Medulla oblongata (tissue), 1 donor: ENCODE data around the gene ZMYND8.
A peak's percentile ranks its signal among the peaks of the same experiment; 100 is the strongest.

ENCODE experiments used
- DNase-seq: peaks from one replicate; pipeline ENCODE4 v3.0.0-alpha.2; 2015; ENCODE audit errors: extremely low spot score

Gene ZMYND8

GRCh38 chr20:47332381-47333206 lies 23.9 kb downstream of the ZMYND8 start:
- no peak for DNase-seq

GRCh38 chr20:47330933-47331708 lies 25.4 kb downstream of the ZMYND8 start:
- DNase-seq, result no peak

DNA sequence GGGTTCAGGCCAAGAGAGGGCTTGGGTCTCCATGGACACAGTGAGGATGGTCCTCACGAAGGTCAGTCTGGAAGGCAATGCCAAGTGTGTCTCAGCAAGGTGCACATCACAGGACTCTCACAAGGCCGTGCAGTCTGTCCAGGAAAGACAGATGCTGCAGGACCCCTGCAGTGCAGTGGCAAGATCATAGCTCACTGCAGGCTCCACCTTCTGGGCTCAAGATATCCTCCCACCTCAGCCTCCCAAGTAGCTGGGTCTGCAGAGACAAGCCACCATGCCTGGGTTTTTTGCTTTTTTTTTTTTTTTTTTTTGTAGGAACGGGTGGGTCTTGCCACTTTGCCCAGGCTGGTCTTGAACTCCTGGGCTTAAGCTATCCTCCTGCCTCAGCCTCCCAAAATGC lies 26.4 kb downstream of the ZMYND8 start:
- no peak for DNase-seq

DNA sequence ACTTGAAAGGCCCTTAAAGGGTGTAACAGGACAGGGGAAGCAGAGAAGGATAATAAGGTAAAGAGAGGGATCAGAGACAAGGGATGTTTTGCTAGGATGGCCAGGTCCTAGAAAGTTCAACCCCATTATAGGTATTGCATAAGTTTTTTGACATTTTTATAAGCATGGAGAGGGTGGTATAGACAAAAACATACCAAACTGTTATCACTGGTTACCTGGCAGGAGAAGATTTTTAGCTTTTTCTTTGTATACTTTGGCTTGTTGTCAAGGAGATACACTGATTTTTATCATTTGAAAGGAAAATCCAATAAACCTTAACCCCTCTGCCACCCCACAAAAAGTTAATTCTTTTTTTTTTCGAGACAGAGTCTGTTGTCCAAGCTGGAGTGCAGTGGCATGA lies 28.4 kb downstream of the ZMYND8 start:
- no peak for DNase-seq

DNA sequence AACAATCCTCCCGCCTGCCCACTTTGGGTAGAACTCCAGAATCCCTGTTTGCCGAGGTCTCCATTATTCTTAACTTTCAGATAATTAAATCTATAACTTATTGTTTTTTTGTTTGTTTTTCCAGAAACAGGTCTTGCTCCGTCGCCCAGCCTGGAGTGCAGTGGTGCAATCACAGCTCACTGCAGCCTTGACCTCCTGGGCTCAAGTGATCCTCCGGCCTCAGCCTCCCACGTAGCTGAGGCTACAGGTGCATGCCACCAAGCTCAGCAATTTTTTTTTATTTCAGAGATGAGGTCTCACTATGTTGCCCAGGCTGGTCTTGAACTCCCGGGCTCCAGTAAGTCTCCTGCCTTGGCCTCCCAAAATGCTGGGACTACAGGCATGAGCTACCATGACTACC lies 28.8 kb downstream of the ZMYND8 start:
- DNase-seq, result no peak

DNA sequence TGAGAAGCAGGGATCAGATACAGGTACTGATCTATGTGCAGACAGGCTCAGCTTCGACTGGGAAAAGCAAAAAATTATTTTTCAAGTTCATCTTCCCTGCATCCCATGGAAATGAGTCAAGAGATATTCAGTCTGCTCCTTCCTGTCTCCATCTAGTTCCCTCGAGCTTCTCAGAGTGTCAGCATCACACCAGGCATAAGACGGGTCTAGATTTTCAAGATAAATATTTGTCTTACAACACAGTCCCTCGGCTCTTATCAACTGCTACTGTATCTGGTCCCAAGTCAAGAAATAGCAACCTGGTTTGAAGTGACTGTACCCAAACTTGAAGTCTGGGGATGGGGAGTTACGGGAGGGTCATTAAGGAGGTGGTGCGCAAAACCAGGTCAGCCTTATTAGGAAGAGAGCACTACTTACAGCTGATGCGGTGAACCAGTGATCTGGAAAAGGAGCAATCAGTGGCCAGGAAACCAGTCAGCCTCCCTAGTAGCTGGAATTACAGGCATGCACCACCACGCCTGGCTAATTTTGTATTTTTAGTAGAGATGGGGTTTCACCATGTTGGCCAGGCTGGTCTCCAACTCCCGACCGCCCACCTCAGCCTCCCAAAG lies 29.7 kb downstream of the ZMYND8 start:
- no peak for DNase-seq

DNA sequence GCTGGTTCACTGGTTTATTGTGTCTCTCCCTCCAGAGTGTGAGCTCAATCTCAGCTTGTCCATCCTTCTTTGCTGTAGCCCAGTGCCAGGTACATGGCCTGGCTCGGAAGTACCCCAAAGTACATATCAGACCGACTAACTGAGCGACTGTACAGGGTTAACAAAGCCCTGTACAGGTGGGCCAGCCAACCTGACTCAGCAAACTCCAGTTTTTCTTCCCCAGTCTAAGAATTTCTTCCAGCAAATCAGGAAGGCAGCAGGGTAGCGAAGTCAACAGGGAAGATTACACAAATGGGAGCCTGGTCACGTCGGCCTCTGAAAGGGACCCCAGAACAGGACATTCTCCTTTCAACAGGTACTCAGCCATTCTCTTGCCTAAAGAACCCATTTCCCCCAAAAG lies 31.3 kb downstream of the ZMYND8 start:
- no peak for DNase-seq

DNA sequence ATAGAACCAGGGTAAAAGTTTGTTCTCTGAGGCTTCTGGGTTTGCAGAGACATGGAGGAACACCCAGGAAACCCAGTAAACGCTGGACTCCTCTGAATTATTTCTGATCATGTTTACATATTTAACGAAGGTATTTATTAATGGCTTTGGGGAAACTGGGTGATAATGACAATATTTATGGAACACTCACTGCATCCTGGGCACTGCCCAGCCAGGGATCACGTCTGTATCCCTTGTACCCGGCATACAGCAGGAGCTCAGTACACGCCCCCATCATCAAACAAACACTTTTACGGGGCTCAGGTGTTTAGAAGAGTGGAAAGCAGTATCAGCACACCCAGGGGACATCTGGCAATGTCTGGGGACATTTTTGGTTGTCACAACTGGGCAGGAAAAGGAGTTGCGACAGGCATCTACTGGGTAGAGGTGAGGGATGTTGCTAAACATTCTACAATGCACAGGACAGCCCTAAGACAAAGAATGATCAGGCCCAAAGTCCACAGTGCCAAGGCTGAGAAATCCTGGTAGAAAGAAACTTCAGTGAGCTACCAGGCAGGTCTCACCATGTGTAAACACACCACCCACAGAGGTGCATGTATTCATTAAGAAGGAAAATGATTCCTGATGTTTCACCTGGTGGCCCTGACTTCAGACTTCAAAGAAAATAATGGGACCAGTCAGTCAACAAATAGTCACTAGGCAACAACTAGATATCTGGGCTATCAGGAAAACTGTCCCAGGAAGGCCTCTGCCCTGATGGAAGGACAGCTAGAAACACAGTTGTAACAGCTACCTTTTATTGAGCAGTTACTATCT lies 35.3 kb downstream of the ZMYND8 start:
- no peak for DNase-seq

GRCh38 chr20:47319517-47320252 lies 36.8 kb downstream of the ZMYND8 start:
- DNase-seq, result peak; percentile 89

DNA sequence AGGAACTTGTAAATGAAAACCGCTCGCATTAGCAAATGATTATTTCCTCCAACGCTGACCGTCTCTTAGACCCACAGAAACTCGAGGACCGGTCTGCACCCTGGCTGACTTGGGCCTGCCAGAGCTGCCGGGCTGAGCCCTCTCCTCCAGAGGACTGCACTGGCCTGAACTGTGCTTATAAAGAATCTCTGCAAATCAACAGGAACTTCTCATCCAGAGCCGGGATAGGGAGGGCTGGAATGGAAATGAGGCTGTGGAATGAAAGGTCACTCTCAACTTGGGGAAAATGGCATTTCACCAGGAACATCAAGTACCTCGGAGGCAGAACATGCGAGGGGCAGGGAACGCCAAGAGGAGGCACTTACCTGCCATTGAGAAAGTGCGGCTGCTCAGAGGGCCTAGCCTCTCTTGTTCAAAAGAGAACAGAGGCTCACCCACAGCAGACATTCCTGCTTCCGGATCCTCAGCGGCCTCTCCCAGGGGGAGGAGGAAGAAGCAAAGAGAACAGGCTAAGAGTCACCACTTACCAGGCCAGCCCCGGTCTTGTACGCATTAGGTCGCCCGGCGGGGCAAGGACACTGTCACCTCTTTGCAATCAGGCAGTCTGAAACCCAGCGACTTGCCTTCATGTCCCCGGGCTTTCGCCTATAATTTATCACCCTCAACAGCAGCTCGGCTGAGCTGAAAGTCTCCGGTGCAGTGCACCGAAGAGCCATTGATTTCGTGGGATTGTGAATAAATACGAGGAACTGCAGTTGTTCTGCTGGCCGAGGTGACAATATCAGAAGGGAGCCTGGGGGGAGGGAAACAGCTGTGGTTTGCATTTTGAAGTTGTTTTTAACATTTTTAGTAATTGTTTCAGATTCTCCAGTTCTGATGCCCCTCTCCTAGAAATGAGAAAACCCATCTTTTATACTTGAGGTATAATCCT lies 37.6 kb downstream of the ZMYND8 start:
- DNase-seq, result peak; percentile 77

DNA sequence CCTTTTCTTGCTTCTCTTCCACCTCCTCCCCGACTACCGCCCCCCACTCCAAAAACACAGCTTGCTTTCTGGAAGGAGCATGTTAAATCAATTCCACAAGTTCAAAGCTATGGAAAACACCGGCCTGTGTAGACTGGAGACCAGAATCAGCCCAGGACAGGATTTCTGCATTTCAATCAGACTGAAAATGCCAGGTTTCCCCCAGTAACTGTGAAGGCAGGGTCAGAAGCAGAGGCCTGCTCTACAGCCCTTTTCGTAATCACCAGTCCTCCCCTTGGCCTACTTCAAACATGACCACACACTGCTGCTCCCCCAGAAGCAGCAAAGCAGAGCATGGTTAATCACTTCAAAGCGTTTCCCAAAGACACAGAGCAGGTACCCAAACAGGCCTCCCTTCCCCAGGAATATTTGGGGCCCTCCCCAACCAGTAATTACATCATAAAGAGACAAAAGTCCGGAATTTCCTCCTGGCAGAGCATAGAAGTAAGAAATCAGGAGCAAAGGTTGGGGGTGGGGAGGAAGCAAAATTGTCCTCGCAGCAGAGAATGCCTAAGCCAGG lies 38.4 kb downstream of the ZMYND8 start:
- DNase-seq, result no peak

- DNase-seq, result no peak
Measured at GRCh38 chr20:47317127-47317895, 39.2 kb downstream of the ZMYND8 start.

DNA sequence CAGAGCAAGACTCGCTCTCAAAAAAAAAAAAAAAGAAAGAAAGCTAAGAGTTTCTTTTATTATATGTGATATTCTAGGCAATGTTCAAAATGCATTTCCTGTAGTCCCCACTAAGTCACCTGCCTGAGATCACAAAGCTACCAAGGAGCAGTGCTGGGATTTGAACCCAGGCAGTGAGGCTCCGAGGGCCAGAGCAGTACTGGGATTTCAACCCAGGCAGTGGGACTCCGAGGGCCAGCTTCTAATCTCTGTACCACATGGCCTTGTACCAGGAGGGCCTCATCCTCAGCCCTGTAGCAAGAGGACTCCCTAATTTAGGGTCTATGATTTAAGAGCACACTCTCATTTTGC lies 39.7 kb downstream of the ZMYND8 start:
- no peak for DNase-seq

DNA sequence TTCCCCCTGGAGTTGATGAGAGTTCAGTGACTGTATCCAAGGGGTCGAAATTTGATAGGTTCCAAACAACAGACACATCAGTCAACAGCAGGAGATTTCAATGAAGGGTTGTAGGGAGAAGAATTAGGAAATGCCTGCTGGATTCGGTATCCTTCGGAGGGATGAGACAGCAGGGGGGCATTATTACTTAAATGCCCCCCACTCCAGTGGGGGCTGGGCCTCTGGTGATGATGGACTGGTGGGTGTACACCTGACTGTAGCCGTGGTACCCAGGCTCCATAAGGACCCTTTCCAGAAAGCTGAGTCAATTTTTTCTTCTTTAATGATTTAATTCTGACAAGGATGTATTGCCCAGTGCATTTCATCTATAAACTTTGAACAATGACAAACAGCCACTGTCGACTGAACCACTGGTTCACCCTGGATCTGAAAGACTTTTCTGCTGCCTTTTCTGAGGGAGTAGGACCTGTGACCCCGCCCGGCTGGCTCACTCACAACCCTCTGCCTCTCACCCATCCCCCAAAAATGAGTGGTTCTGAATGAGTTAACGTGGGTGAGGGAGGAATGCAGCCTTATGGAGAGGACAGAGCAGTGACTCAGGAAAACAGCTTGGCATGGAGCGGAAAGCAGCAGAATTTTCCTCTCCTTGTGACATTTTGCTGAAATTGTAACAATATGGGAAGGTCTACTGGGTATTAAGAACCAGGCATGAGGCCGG lies 41.0 kb downstream of the ZMYND8 start:
- DNase-seq, result no peak

DNA sequence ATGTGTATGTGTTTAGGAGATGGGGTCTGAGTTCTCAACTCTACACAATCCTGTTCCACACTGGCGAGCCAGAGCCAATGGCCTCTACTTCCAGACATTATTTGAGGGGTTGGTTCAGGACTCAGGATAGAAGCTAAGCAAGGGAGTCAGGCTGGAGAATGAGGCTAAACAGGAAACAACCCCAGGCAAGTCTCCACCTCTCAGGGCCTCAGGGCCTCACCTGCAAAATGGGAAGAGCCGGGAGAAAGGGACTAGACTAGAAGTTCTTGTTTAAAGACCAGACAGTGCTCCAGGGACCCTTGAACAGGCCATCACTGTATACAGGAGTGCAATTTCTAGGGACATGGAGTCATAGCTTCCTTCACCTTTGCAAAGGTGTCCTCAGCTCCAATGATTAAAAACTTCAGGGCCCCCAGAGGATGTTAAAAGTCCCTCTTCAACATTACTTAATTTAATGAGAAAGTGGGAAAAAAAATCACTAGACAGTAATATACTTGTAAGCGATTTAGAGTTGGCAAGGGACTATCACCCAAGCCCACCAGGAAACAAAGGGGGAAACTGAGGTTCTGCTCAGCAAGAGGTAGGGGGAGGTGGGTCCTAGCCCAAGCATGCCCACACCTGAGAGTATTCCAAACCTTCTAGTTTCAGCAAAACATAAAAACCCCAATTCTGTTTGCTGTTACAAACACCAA lies 41.7 kb downstream of the ZMYND8 start:
- no peak for DNase-seq

GRCh38 chr20:47311967-47312681 lies 44.4 kb downstream of the ZMYND8 start:
- no peak for DNase-seq

GRCh38 chr20:47311211-47311610 lies 45.3 kb downstream of the ZMYND8 start:
- DNase-seq, result no peak
